IPS DF 4.7 (cell line): ENCODE measurements around the gene ABITRAM.
"Not testable (repeated sequence)": the region's sequence is repeated elsewhere in the genome, so short reads cannot be mapped to it uniquely, and the experiment has no call there.

Source experiments
- DNase-seq: peaks from one replicate; pipeline ENCODE4 v3.0.0-alpha.2; 2013; ENCODE audit warnings: low spot score; ENCODE audit errors: extremely low read depth

Gene ABITRAM

GRCh38 chr9:108928386-108928785 is 5.8 kb upstream of the ABITRAM start:
- no peak for DNase-seq

- no peak for DNase-seq
These were observed 926 bp upstream of the ABITRAM start for GRCh38 chr9:108933231-108933717.

- peak; percentile 53 for DNase-seq
These were observed 380 bp upstream of the ABITRAM start, which contains the start of gene ELP1 for GRCh38 chr9:108933718-108934322. TSS of gene ELP1 (minus strand) at chr9:108934124. CDS start at chr9:108931146, 2,978 bp downstream.

GRCh38 chr9:108937561-108938305 is 3.5 kb downstream of the ABITRAM start:
- DNase-seq = no peak

- no peak for DNase-seq
These were observed 5.8 kb downstream of the ABITRAM start for GRCh38 chr9:108939975-108940374.

- no peak for DNase-seq
These were observed 16.0 kb downstream of the ABITRAM start for GRCh38 chr9:108950168-108950567.

DNA sequence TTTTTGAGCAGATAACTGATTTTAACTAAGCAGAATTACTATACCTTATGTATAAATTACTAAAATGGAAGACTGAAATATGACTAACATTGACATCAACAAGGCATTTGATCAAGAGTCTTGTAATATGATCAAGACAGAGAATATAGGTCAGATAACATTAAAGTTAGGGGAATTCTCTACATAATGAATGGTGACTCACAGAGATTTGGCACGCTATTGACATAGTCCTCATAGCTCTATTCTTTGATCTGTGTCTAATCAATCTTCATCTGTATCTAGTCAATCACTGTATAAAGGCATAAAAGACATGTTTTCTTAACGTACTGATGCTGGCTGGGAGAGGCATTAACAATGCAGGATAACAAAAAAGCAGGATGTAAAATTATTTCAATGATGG is 17.4 kb downstream of the ABITRAM start:
- DNase-seq = no peak

- no peak for DNase-seq
These were observed 19.9 kb downstream of the ABITRAM start for GRCh38 chr9:108953983-108954574.

GRCh38 chr9:108956022-108956630 is 21.9 kb downstream of the ABITRAM start:
- DNase-seq = no peak

DNA sequence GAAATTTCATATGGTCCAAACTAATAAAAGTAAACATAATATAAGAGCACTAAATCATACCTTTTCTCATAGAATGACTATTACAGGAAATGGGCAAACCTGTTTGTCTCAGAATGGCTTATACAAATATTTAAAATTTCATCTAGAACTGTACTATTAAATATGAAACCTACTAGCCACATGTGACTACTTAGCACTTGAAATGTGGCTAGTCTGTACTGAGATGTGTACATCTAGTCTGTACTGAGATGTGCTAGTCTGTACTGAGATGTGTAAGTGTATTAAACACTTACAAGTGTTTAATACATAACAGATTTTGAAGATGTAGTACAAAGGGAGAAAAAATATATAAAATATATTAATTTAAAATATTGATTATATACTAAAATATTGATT is 22.4 kb downstream of the ABITRAM start:
- DNase-seq = no peak

DNA sequence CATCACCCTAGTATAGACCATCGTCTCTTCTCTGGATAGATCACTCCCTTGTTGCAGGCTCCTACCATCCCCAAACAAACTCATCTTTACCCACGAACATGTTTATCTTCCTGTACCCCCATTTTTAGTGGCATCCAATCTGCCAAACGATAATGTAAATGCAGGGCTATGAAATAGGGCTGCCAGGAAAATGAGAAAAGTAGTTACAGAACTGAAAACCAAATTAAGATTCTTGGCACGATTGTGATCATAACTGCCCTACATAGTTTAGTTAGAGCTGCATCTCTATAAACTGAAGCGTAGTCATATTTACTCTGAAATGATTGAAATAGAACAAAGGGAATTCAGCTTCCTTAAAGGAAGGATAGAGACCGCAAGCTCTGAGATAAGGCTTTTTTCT is 26.1 kb downstream of the ABITRAM start:
- no peak for DNase-seq

GRCh38 chr9:108961151-108961550 is 27.0 kb downstream of the ABITRAM start:
- DNase-seq = no peak

- no peak for DNase-seq
These were observed 29.4 kb downstream of the ABITRAM start for GRCh38 chr9:108963459-108964143.

GRCh38 chr9:108967916-108968315 is 33.7 kb downstream of the ABITRAM start:
- DNase-seq = no peak

GRCh38 chr9:108971392-108971791 is 37.2 kb downstream of the ABITRAM start:
- not testable (repeated sequence) for DNase-seq

DNA sequence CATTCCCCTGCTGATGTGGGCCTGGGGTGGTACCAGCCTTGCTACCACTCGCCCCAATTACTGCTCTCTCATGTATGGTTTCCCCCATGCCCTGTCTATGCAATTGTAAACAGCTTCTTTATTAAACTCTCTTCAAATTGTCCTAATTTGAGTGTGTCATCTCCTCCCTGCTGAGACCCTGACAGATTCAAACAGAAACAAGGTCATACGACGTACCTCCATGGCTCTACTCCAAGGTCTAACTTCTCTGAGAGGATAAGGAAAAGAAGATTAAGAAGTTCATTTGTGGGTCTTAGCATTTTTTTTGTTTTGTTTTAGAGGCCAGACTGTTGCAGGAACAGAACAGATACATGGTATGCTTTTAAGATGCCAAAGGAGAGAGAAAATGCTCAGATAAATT is 38.0 kb downstream of the ABITRAM start:
- DNase-seq = no peak

GRCh38 chr9:108972626-108973209 is 38.5 kb downstream of the ABITRAM start:
- DNase-seq = no peak

DNA sequence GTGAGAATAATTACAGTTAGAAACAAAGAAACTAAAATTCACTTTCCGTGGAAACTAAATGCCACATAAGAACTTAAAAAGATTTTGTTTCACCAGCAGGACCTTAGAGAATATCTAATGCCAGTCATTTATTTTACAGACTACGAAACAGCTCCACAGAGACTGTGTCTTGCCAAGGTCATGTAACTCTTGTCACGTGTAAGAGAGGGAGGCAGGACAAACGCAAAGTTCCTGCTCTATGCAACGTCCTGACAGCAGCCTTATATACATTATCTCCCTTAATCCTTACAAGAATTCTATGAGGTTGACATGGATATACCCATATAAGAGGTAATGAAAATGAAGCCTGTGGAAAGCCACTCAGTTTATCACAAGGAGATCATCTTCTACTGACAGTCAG is 39.7 kb downstream of the ABITRAM start:
- no peak for DNase-seq

- DNase-seq = no peak
These were observed 44.0 kb downstream of the ABITRAM start for GRCh38 chr9:108978205-108978604.

- DNase-seq = no peak
These were observed 46.7 kb downstream of the ABITRAM start for GRCh38 chr9:108980893-108981292.

- DNase-seq = no peak
These were observed 49.7 kb downstream of the ABITRAM start for GRCh38 chr9:108983885-108984284.
